SU-DHL-6 (cell line): ENCODE results near the gene CAPN5.

ENCODE experiments used
- H2AFZ ChIP-seq: fragments of 200-600 bp; sonication (generic); 2 replicates; pipeline ENCODE4 v1.6.1; 2014; ENCODE audit warnings: low read depth, mild to moderate bottlenecking, moderate library complexity, mixed read lengths, antibody characterized with exemption, low read length; ENCODE audit not compliant: severe bottlenecking
- H3F3A ChIP-seq: fragments of 200-600 bp; shearing (Covaris generic); 2 replicates; pipeline ENCODE4 v1.6.0; 2016; ENCODE audit warnings: antibody characterized with exemption, mild to moderate bottlenecking; ENCODE audit not compliant: insufficient read depth
- H3K27ac ChIP-seq: fragments of 200-600 bp; sonication (generic); 2 replicates; pipeline ENCODE4 v1.5.1; 2016; ENCODE audit warnings: low read depth, mild to moderate bottlenecking, low read length, moderate library complexity, mixed read lengths
- H3K27me3 ChIP-seq: fragments of 200-600 bp; sonication (generic), shearing (Covaris generic); 2 replicates; pipeline ENCODE4 v1.6.0; 2014; ENCODE audit warnings: mild to moderate bottlenecking, low read length
- H3K36me3 ChIP-seq: fragments of 200-600 bp; sonication (generic); 2 replicates; pipeline ENCODE4 v1.6.1; 2014; ENCODE audit warnings: mild to moderate bottlenecking, low read length, mixed read lengths
- H3K4me2 ChIP-seq: fragments of 300-600, 200-600 bp; shearing (Covaris generic), sonication (generic); 2 replicates; pipeline ENCODE4 v1.6.0; 2014; ENCODE audit warnings: low read length, low read depth, mild to moderate bottlenecking; ENCODE audit not compliant: poor library complexity, severe bottlenecking
- H3K4me3 ChIP-seq: fragments of 200-600 bp; sonication (generic); 2 replicates; pipeline ENCODE4 v1.5.1; 2014; ENCODE audit warnings: antibody characterized with exemption, low read length, mild to moderate bottlenecking, mixed read lengths; ENCODE audit not compliant: insufficient read depth, poor library complexity, severe bottlenecking
- H3K79me2 ChIP-seq: fragments of 200-600 bp; sonication (generic); 2 replicates; pipeline ENCODE4 v1.6.1; 2014; ENCODE audit warnings: mild to moderate bottlenecking, low read length, moderate library complexity; ENCODE audit not compliant: insufficient read depth
- H3K9ac ChIP-seq: fragments of 200-600 bp; sonication (generic); 2 replicates; pipeline ENCODE4 v1.7.0; 2014; ENCODE audit warnings: mild to moderate bottlenecking, low read length
- H3K9me2 ChIP-seq: fragments of 200-600 bp; sonication (generic); replicated peaks from 2 replicates; pipeline ENCODE4 v1.6.1; 2014; ENCODE audit warnings: low read length; ENCODE audit not compliant: insufficient read depth
- H3K9me3 ChIP-seq: fragments of 200-600 bp; sonication (generic); 2 replicates; pipeline ENCODE4 v1.6.1; 2014; ENCODE audit warnings: low read length, mixed read lengths; ENCODE audit not compliant: insufficient read depth
- H4K20me1 ChIP-seq: fragments of 200-600 bp; sonication (generic); 2 replicates; pipeline ENCODE4 v1.6.1; 2014; ENCODE audit warnings: low read depth, mild to moderate bottlenecking, antibody characterized with exemption, low read length, moderate library complexity, mixed read lengths
- EZH2phosphoT487 ChIP-seq: fragments of 200-600 bp; sonication (generic), shearing (Covaris generic); conservative IDR thresholded peaks from 2 replicates; pipeline ENCODE4 v1.6.1; 2018; ENCODE audit warnings: mild to moderate bottlenecking, antibody characterized with exemption, low read length, moderate library complexity, mixed read lengths
- TF ChIP-seq, protein P1 (sequence below): fragments of 200-600 bp; sonication (generic); IDR thresholded peaks from one replicate; pipeline ENCODE4 v1.5.1; 2017; ENCODE audit warnings: antibody characterized with exemption, mild to moderate bottlenecking, low read length, moderate library complexity; ENCODE audit not compliant: insufficient read depth, poor library complexity, severe bottlenecking

Gene CAPN5

DNA sequence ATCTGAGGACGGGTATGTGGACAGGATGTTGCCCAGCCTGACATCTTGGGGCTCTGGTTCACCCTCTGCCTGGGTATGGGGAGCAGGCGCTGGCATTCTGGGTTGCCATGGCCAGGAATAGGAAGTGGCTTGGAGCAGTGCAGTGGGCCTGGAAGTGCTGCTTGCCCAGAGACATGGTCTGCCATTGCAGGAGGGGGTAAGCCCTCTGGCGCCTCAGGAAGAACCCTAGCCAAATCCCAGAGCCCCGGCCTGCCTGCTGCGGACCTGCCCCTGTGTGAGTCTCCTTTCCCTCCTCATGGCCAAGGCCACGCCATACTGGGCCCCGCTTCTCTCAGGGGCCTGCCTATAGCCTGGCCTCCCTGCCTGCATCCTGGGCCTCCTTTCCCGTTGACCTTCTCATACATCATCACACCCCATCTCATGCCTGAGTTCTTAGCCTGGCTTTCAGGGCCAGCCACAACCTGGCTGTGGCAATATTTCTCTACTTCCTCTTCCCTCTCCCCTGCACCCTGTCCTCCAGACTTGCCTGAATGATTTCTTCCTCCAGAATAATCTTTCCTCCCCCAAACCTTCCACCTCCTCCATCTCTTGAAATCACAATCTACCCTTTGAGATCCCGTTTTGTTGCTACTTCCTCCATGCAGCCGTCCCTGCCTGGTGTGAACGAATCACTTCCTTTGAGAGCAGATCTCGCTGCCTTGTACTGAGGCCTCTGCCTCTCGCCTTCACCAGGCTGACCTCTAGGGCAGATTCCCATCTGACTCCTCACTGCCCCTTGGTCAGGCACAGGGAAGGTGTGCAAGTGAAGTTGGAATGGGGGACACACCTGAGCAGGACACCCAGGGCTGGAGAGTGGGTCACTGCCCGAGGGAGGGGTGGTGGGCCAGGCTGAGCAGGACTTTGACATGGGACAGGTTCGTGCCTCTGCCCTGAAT lies 5.2 kb downstream of the CAPN5 start:
- Histone ChIP-seq H3K79me2 (no peaks in the 10 kb centered on the region), H4K20me1 (no peaks in the 10 kb centered on the region), H2AFZ (no peak overlapping the region), H3K9me2 (no peaks in the 10 kb centered on the region), H3K27me3 (no peaks in the 10 kb centered on the region), H3K27ac (no peak overlapping the region), H3K9ac (no peak overlapping the region), H3F3A (no peaks in the 10 kb centered on the region), H3K4me2 (no peak overlapping the region), H3K4me3 (no peak overlapping the region), H3K9me3 (no peaks in the 10 kb centered on the region), H3K36me3 (no peaks in the 10 kb centered on the region)
- TF ChIP-seq, protein P1, sequence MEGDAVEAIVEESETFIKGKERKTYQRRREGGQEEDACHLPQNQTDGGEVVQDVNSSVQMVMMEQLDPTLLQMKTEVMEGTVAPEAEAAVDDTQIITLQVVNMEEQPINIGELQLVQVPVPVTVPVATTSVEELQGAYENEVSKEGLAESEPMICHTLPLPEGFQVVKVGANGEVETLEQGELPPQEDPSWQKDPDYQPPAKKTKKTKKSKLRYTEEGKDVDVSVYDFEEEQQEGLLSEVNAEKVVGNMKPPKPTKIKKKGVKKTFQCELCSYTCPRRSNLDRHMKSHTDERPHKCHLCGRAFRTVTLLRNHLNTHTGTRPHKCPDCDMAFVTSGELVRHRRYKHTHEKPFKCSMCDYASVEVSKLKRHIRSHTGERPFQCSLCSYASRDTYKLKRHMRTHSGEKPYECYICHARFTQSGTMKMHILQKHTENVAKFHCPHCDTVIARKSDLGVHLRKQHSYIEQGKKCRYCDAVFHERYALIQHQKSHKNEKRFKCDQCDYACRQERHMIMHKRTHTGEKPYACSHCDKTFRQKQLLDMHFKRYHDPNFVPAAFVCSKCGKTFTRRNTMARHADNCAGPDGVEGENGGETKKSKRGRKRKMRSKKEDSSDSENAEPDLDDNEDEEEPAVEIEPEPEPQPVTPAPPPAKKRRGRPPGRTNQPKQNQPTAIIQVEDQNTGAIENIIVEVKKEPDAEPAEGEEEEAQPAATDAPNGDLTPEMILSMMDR = no peak
- TF ChIP-seq EZH2phosphoT487 = no peak

DNA sequence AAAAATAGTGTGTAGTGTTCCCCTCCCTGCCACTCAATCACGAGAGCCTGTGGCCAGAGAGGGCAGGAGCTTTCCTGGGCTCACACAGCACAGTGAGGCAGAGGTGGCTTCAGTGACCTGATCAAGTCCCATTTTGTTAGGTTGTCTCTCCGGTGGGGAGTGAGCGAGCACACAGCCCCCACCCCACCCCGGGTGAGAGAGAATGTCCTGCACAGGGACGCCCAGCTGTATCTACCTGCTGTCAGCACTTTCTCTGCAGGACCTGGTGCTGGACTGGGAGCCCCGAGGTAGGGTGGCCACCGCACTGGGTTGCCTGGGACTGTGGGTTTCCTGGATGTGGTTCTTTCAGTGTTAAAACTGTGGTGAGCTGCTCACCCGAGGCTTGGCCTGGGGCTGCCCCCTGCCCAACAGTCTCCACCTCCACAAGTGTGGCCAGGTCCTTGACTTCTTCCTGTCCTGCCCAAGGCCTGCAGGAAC lies 6.1 kb downstream of the CAPN5 start:
- no peaks in the 10 kb centered on the region for H3K36me3 ChIP-seq
- H3K79me2 ChIP-seq = no peaks in the 10 kb centered on the region
- no peak overlapping the region for H3K27ac ChIP-seq
- TF ChIP-seq, protein P1 = no peak
- no peak for TF ChIP-seq EZH2phosphoT487
- no peaks in the 10 kb centered on the region for H3K9me2 ChIP-seq
- no peaks in the 10 kb centered on the region for H3K27me3 ChIP-seq
- no peak overlapping the region for H3K4me3 ChIP-seq
- no peak overlapping the region for H3K9ac ChIP-seq
- no peak overlapping the region for H2AFZ ChIP-seq
- no peak overlapping the region for H3K4me2 ChIP-seq
- no peaks in the 10 kb centered on the region for H3F3A ChIP-seq
- H3K9me3 ChIP-seq = no peaks in the 10 kb centered on the region
- H4K20me1 ChIP-seq = no peaks in the 10 kb centered on the region

DNA sequence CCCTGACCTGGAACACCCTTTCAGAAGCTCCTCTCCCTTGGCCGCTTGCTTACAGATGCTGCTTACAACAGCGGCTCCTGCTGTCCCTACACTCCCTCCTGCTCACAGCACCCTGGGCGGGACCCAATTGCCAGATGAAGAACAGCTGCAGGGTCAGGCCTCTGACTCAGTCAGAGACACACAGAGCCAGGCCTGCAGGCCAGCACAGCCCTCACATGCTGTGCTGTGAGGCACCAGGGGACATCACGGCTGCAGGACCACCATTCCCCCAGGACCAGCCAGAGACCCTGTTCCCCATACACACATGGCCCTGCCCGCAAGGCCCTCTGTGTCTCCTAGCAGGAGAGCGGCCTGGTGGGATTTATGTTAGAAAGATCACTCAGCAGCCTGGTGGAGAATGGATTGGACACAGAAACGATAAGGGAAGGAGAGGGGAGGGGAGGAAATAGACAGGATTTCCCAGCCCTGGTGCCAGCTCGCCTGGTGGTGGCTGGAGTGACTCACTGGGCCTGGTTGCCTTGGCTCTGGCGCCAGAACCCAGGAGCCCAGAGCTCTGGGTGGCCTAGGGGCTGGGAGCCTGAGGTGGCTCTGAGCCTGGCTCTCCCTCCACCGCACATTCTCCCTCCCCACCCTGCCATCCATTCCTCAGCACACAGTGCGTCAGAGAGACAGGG lies 6.7 kb downstream of the CAPN5 start:
- Histone ChIP-seq H3K9ac (no peak overlapping the region), H3K9me3 (no peaks in the 10 kb centered on the region), H3K9me2 (no peaks in the 10 kb centered on the region), H2AFZ (no peak overlapping the region), H3K27ac (no peak overlapping the region), H4K20me1 (no peaks in the 10 kb centered on the region), H3K4me3 (no peak overlapping the region), H3K27me3 (no peaks in the 10 kb centered on the region), H3F3A (no peaks in the 10 kb centered on the region), H3K4me2 (no peak overlapping the region), H3K36me3 (no peaks in the 10 kb centered on the region), H3K79me2 (no peaks in the 10 kb centered on the region)
- no peak for TF ChIP-seq EZH2phosphoT487
- TF ChIP-seq, protein P1 = no peak
